Posterior cingulate gyrus (tissue), 11 donors: ENCODE data around the gene LMOD2.

Source experiments
- DNase-seq, 10 donors: peaks; one replicate each; pipeline versions ENCODE4 v3.0.0 to v3.0.0-alpha.2; 2020 to 2021; ENCODE audit warnings: mixed read lengths in 3 of 10
- intact Hi-C: fragments of 100-400 bp; cut with DNase I; formaldehyde crosslinking; loops from one replicate; pipeline ENCODE4 v1.15.1; 2023

The LMOD2 gene

GRCh38 chr7:123639631-123640030, 16.0 kb upstream of the LMOD2 start:
- intact Hi-C loops, result no loop called here

GRCh38 chr7:123640583-123640982, 15.1 kb upstream of the LMOD2 start:
- no peak for DNase-seq
- intact Hi-C loops, result no loop called here

More at GRCh38 chr7:123639631-123640030, 16.0 kb upstream of the LMOD2 start:
- no peak for DNase-seq

GRCh38 chr7:123641901-123642300, 13.8 kb upstream of the LMOD2 start:
- intact Hi-C loops, result no loop called here
- DNase-seq, result no peak

DNA sequence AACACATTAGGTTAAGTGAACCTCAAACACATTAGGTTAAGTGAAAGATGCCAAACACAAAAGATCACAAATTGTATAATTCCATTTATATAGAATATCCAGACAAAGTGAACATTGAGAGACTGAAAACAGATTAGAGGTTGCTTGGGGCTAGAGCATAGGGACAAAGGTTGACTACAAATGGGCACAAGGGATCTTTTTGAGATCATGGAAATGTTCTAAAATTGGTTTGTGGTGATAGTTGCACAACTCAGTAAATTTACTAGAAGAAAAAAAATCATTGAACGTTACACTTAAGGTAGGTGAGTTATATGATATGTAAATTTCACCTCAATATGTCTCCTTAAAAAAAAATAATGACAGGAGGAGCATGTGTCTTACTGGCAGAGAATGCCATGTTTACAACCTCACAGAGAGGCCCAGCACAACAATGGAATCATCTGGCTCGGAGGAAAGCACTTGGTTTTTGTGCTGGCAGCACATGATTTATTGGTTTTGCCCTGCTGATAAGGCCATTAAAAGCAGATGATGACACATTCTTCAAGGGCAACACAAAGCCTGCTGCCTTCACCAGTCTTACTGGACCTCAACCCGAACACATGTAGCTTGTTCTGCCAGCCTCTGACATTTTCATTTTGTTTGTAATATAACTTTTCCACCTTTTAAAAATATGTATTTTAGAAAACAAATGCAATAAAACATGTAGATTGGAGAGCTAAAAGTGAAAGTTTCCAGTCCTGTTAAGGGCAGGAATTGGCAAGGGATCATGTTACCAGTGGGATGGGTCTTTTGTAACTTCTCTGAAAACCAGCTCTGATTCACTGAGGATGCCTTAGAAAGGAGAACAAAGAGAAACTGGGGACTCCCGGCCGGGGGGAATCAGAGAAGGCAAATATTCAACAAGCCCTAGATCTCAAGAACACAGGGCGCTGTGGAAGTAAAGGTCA, 11.9 kb upstream of the LMOD2 start:
- DNase-seq, result no peak
- intact Hi-C loops, result no loop called here

DNA sequence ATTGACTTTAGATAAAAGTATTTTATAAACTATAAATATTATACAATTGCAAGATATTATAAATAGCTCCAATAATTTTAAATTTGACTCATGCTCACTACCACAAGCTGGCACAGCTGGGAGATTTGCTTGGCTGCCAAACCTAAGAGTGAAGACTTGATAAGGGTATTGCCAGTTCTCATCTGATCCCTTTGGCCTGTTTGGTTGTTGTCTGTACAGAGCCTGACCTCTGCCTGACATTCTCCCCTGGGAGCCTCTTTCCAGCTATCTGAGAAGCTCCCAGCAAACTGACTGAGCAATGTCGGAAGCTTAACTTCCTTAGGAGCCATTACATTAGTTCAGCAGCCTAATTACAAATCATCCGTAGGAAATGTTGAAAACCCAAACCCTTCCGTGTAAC, 10.2 kb upstream of the LMOD2 start:
- intact Hi-C loops, result no loop called here
- no peak for DNase-seq

GRCh38 chr7:123647106-123647730, 8.4 kb upstream of the LMOD2 start:
- no peak for DNase-seq
- intact Hi-C loops, result no loop called here

GRCh38 chr7:123649964-123650363, 5.7 kb upstream of the LMOD2 start:
- DNase-seq, result no peak
- intact Hi-C loops, result no loop called here

GRCh38 chr7:123650595-123650994, 5.1 kb upstream of the LMOD2 start:
- intact Hi-C loops, result no loop called here
- DNase-seq, result no peak

- DNase-seq, result no peak
- intact Hi-C loops, result no loop called here
These were observed 3.3 kb upstream of the LMOD2 start for GRCh38 chr7:123652406-123652805.

DNA sequence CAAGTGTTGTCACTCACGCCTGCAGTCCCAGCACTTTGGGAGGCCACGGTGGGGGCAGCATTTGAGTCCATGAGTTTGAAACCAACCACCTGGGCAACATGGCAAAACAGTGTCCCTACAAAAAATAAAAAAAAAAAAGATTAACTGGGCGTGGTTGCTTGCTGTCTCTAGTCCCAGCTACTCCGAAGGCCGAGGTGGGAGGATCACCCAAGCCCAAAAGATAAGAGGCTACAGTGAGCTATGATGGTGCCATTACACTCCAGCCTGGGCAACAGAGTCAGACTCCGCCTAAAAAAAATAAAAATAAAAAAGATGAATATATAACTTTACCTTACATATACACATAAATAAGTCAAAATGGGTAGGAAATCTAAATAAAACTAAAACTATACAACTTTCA, 2.5 kb upstream of the LMOD2 start:
- DNase-seq, result no peak
- intact Hi-C loops, result no loop called here

DNA sequence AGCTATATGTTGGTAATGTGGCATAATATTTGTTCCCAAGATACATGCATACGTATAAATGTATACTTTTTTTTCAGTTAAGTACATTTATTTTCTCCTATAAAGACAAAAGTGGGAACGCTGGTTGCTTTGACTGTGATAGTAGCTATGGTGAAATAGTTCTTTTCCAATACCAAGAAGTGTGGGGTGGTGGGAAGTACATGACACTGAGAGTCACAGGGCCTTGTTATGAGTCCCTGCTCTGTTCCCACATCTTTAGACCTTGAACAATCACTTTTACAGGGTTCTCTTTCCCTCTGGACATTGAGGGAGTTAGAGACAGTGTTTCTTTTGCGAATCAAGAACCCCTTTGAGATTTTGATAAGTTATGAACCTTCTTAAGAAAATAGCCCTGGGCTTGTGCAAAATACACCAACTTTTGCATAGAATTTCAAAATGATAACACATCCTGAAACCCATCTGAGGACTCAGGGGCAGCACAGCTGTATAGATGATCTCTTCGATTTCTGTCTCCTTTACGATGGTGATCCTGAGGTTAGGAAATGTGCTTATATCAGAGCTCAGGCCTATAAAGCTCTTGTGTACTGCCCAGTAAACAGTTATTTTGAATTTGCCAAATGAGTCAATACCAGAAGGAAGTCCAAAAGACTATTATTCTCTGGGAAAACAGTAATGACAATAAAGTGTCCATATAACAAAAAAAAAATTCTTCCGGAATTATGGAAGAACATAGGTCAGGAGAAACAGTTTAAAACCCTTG, 1.1 kb downstream of the LMOD2 start:
- DNase-seq, result no peak
- intact Hi-C loops, result no loop called here

DNA sequence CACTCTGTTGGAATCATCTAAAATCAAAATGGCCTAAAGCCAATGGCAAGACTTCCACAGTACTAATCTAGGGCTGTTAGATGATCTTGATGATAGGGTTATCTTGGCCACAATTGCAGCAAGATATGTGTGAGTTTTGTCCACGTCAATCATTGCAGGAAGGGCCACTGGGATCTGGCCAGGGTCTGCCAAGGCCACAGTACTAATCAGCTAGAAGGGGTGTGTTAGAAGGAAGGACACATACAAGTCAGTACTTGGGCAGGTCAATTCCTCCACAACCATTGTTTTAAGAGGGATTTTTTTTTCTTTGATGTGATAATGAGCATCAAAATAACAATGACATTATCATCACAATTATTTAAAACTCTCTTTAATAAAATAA, 1.6 kb downstream of the LMOD2 start:
- no peak for DNase-seq
- intact Hi-C loops, result no loop called here

- intact Hi-C loops, result no loop called here
- no peak for DNase-seq
These were observed 2.4 kb downstream of the LMOD2 start for GRCh38 chr7:123658023-123658422.

DNA sequence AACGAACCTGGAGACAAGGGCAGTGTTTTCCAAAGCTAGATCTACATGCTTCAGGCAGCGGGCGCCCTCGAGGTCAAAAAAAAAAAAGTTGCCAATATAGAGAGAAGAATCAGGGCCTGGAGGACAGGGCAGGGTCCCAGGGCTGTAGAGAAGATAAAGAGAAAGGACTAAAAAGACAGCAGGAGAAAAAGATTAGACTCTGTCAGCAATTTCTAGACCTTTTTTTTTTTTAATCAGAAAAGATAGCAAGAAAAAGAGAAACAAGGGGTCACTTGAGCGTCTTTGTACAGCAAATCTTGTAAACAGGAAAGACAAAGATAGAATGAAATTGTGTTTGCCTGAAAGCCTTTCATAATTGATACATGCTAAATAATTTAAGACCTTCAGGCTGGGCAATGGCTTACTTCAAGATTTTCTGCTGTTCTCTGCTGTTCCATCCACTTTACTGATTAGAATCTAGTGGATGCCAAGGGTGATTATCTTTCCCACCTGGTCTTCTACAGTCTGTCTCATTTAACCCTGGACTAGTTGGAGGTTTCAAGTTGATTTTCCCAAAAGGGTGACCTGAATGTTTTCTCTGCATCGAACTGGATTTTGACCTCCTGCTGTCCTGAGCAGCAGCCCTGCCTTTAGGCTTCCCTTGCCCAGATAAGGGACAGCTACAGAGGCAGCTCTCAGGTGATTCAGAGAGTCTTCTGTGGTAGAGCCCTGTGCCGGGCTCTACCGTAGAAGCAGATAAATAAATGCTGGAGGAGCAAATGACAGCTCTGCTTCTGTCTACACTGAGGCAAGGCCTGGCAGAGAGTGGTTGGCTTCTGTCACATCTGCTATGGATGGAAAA, 5.1 kb downstream of the LMOD2 start:
- intact Hi-C loops, result no loop called here

DNA sequence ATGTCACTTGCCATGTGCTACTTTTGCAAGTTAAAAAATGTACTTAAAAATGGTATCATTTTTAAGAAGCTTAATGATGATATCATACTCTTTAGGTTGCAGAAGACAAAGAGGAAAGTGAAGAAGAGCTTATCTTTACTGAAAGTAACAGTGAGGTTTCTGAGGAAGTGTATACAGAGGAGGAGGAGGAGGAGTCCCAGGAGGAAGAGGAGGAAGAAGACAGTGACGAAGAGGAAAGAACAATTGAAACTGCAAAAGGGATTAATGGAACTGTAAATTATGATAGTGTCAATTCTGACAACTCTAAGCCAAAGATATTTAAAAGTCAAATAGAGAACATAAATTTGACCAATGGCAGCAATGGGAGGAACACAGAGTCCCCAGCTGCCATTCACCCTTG, 6.1 kb downstream of the LMOD2 start:
- DNase-seq, result no peak
- intact Hi-C loops, result no loop called here

More for the DNA sequence above, 5.1 kb downstream of the LMOD2 start:
- DNase-seq, result no peak

DNA sequence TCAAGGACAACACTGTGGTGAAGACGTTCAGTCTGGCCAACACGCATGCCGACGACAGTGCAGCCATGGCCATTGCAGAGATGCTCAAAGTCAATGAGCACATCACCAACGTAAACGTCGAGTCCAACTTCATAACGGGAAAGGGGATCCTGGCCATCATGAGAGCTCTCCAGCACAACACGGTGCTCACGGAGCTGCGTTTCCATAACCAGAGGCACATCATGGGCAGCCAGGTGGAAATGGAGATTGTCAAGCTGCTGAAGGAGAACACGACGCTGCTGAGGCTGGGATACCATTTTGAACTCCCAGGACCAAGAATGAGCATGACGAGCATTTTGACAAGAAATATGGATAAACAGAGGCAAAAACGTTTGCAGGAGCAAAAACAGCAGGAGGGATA, 6.6 kb downstream of the LMOD2 start:
- no peak for DNase-seq
- intact Hi-C loops, result no loop called here

GRCh38 chr7:123662755-123663154, 7.1 kb downstream of the LMOD2 start:
- no peak for DNase-seq
- intact Hi-C loops, result no loop called here

- no peak for DNase-seq
- intact Hi-C loops, result no loop called here
These were observed 7.5 kb downstream of the LMOD2 start for GRCh38 chr7:123663200-123663599.

- no peak for DNase-seq
- intact Hi-C loops, result no loop called here
These were observed 9.5 kb downstream of the LMOD2 start for GRCh38 chr7:123665157-123665556.

GRCh38 chr7:123665896-123666295, 10.2 kb downstream of the LMOD2 start:
- intact Hi-C loops, result no loop called here
- no peak for DNase-seq
